Measurements from ENCODE around the gene SUMO2.

SUMO2 gene

DNA sequence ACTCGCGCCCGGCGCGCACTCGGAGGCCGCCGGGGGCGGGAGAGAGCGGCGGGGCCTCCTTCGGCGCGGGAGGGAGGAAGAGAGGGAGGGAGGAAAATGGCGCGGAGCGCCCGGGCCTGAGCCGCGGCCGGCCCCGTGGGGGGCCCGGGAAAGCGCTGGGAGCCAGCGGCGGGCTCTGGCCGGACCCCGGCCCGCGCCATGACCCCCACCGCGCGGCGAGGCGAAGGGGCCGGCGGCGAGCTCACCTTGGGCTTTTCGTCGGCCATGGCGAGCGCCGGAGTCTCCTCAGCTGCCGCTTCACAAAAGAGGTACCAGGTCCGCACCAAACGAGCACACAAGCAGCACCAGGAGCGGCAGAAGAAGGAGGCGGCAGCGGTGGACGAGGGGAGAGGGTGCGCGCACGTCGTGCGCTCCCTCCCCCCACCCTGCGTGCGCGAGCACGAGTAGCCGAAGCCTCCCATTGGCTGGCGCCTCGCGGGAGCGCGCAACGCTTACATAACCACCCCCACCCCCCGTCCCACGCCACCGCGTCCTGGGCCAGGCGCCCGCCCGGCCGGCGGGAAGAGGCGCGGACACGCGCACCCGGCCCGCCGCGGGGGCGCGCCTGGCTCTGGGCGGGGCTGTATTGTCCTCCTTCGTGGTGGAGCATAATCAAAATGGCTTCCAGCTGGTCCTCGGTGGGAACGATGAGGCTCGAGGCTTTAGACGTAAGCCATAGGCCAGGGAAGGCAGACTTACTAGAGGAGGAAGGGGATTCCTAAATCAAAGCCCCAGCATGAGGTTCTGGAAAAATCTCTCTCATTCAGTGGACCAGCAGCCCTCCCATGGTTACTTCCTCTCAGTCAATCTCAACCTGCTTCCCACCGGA, at the start of gene SUMO2:
Gene SUMO2, minus strand, starts transcription at position 391 of the 868 bp plus-strand sequence. Its CDS starts 125 bp downstream, at position 266.
- Histone ChIP-seq H3K4me3 (ENCODE audit: low read depth in 1 of 5, low read length in 5 of 5) (peak within 1 kb of the TSS; percentile 87 to 97 (median 90)), H3K27ac (ENCODE audit: low read depth, low read length) (peak within 1 kb of the TSS; percentile 92), H3K4me1 (ENCODE audit: control insufficient read depth in 5 of 5, insufficient read depth in 5 of 5, low read length in 5 of 5) (peaks cover 2 to 26% (median 20%) of the 10 kb centered on the region in 5 donors), H3K36me3 (ENCODE audit: control insufficient read depth in 5 of 5, insufficient read depth in 5 of 5, low read length in 5 of 5) (peaks cover 0 to 13% (median 8%) of the 10 kb centered on the region in 5 donors), H3K9ac (ENCODE audit: low read length in 5 of 5) (peak within 1 kb of the TSS; percentile 60 to 97 (median 95)), H3K9me3 (ENCODE audit: control insufficient read depth in 5 of 5, low read length in 5 of 5) (no peaks in the 10 kb centered on the region), H3K27me3 (ENCODE audit: control insufficient read depth in 5 of 5, insufficient read depth in 4 of 5, low read length in 5 of 5) (no peaks in the 10 kb centered on the region)

DNA sequence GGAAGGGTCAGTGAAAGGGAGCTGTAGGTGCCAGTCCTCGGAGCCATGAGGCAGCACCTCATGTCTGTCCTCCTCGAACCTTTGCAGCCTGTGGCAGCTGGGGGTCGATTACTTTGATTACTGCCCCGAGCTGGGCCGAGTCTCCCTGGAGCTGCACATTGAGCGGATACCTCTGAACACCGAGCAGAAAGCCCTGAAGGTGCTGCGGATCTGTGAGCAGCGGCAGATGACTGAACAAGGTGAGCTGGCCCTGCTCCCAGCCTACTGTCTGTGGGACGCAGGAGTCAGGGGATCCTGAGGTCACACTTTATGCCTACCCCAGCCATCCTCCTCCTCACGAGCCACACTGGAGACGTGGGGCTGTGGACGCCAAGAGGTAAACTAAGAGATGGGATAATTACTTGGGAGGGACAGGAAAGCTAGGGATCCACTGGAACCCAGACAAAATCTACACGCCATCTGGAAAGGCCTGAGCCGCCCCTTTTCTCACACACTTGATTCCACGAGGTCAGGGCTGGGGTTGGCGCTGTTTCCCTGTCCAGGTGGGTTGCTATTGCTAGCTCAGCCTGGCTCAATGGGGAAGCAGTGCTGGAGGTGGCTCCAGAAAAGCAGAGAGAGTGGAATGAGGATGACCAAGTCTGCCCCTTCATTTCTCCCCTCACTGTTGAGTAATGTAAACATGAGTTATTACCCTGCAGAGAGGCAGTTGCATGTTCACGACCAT, 49.1 kb upstream of the SUMO2 start:
- H3K4me3 ChIP-seq (ENCODE audit: low read depth in 1 of 5, low read length in 5 of 5), result no peak overlapping the region
- no peaks in the 10 kb centered on the region for H3K9me3 ChIP-seq (ENCODE audit: control insufficient read depth in 5 of 5, low read length in 5 of 5)
- no peaks in the 10 kb centered on the region for H3K27me3 ChIP-seq (ENCODE audit: control insufficient read depth in 5 of 5, insufficient read depth in 4 of 5, low read length in 5 of 5)
- H3K4me1 ChIP-seq (ENCODE audit: control insufficient read depth in 5 of 5, insufficient read depth in 5 of 5, low read length in 5 of 5), result peaks cover 11 to 24% (median 21%) of the 10 kb centered on the region in 5 donors
- H3K27ac ChIP-seq (ENCODE audit: low read depth, low read length), result no peak overlapping the region
- no peak overlapping the region for H3K9ac ChIP-seq (ENCODE audit: low read length in 5 of 5)
- peaks cover 13 to 79% (median 73%) of the 10 kb centered on the region in 5 donors for H3K36me3 ChIP-seq (ENCODE audit: control insufficient read depth in 5 of 5, insufficient read depth in 5 of 5, low read length in 5 of 5)

DNA sequence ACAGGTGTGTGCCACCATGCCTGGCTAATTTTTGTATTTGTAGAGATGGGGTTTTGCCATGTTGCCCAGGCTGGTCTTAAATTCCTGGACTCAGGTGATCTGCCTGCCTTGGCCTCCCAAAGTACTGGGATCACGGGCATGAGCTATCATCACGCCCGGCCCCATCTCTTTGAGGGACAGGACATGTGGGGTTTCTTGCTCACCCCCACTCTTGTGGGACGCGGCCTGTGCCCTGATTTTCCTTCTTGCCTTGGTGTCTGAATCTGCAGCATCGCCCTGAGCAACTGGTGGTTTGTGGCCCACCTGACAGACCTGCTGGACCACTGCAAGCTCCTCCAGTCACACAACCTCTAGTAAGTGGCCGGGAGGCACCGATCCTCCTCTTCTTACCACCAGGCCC, 48.3 kb upstream of the SUMO2 start:
- H3K9ac ChIP-seq (ENCODE audit: low read length in 5 of 5), result no peak overlapping the region
- peaks cover 8 to 79% (median 73%) of the 10 kb centered on the region in 5 donors for H3K36me3 ChIP-seq (ENCODE audit: control insufficient read depth in 5 of 5, insufficient read depth in 5 of 5, low read length in 5 of 5)
- no peaks in the 10 kb centered on the region for H3K9me3 ChIP-seq (ENCODE audit: control insufficient read depth in 5 of 5, low read length in 5 of 5)
- H3K4me3 ChIP-seq (ENCODE audit: low read depth in 1 of 5, low read length in 5 of 5), result no peak overlapping the region
- H3K27ac ChIP-seq (ENCODE audit: low read depth, low read length), result no peak overlapping the region
- no peaks in the 10 kb centered on the region for H3K27me3 ChIP-seq (ENCODE audit: control insufficient read depth in 5 of 5, insufficient read depth in 4 of 5, low read length in 5 of 5)
- H3K4me1 ChIP-seq (ENCODE audit: control insufficient read depth in 5 of 5, insufficient read depth in 5 of 5, low read length in 5 of 5), result peaks cover 11 to 24% (median 21%) of the 10 kb centered on the region in 5 donors

DNA sequence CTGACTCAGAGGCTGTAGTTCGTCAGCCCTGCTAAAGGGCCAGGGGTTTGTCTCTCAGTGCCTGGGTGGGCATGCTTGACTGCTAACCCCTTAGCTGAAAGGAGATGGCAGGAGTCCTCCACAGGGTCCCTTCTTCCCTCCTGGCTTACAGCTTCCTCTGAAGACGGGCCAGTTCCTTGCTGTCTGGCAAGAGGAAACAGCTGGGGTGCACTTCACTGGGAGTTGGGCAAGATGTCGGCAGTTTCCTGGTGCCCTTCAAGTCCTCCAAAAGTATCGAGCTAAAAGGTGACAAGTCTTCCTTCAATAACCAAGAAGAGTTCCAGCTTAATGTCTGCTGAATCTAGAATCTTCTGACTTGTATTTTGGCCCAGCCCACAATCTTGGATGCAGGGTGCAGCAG, 46.1 kb upstream of the SUMO2 start:
- H3K27me3 ChIP-seq (ENCODE audit: control insufficient read depth in 5 of 5, insufficient read depth in 4 of 5, low read length in 5 of 5), result no peaks in the 10 kb centered on the region
- H3K36me3 ChIP-seq (ENCODE audit: control insufficient read depth in 5 of 5, insufficient read depth in 5 of 5, low read length in 5 of 5), result peaks cover 5 to 77% (median 69%) of the 10 kb centered on the region in 5 donors
- peaks cover 11 to 24% (median 21%) of the 10 kb centered on the region in 5 donors for H3K4me1 ChIP-seq (ENCODE audit: control insufficient read depth in 5 of 5, insufficient read depth in 5 of 5, low read length in 5 of 5)
- H3K4me3 ChIP-seq (ENCODE audit: low read depth in 1 of 5, low read length in 5 of 5), result no peak overlapping the region
- H3K9me3 ChIP-seq (ENCODE audit: control insufficient read depth in 5 of 5, low read length in 5 of 5), result no peaks in the 10 kb centered on the region
- peak overlapping the region; percentile 46 for H3K27ac ChIP-seq (ENCODE audit: low read depth, low read length)
- no peak overlapping the region for H3K9ac ChIP-seq (ENCODE audit: low read length in 5 of 5)

DNA sequence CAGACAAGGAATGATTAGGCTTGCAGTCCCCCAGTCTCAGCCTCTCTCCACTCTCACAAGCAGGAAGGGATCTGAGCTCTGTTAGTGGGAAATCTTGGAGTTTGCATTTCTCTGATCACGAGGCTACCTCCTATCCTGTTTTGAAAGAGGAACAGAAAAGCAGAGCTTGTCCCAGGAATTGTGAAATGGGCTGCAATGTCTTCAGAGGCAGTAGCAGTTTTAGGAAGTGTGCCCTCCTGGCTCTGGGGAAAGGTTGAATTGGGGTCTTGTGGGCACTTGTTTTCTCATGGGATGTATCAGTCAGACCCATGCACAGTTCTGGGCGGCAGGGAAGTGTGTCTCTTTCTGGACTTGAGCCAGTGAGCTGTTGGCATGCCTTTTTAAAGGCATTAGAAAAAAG, 45.5 kb upstream of the SUMO2 start:
- no peak overlapping the region for H3K9ac ChIP-seq (ENCODE audit: low read length in 5 of 5)

DNA sequence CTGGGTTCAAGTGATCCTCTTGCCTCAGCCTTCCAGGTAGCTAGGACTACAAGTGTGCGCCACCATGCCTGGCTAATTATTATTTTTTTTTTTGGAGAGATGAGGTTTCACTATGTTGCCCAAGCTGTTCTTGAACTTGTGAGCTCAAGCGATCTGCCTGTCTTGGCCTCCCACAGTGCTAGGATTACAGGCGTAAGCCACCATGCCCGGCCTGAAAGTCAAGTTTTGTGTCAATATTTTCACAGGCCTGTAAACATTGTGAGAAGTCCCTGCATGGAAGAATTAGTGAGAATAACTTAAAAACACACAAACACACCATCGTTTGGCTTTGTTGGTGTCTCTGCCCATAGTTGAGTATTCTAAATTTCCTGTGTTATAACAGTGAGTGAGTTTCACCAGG, 45.0 kb upstream of the SUMO2 start:
- no peaks in the 10 kb centered on the region for H3K27me3 ChIP-seq (ENCODE audit: control insufficient read depth in 5 of 5, insufficient read depth in 4 of 5, low read length in 5 of 5)
- H3K27ac ChIP-seq (ENCODE audit: low read depth, low read length), result no peak overlapping the region
- H3K4me3 ChIP-seq (ENCODE audit: low read depth in 1 of 5, low read length in 5 of 5), result no peak overlapping the region
- H3K9me3 ChIP-seq (ENCODE audit: control insufficient read depth in 5 of 5, low read length in 5 of 5), result no peaks in the 10 kb centered on the region
- H3K4me1 ChIP-seq (ENCODE audit: control insufficient read depth in 5 of 5, insufficient read depth in 5 of 5, low read length in 5 of 5), result peaks cover 11 to 24% (median 21%) of the 10 kb centered on the region in 5 donors
- no peak overlapping the region for H3K9ac ChIP-seq (ENCODE audit: low read length in 5 of 5)
- H3K36me3 ChIP-seq (ENCODE audit: control insufficient read depth in 5 of 5, insufficient read depth in 5 of 5, low read length in 5 of 5), result peaks cover 8 to 83% (median 68%) of the 10 kb centered on the region in 5 donors

More for the DNA sequence above, 45.5 kb upstream of the SUMO2 start:
- H3K9me3 ChIP-seq (ENCODE audit: control insufficient read depth in 5 of 5, low read length in 5 of 5), result no peaks in the 10 kb centered on the region
- peaks cover 5 to 82% (median 69%) of the 10 kb centered on the region in 5 donors for H3K36me3 ChIP-seq (ENCODE audit: control insufficient read depth in 5 of 5, insufficient read depth in 5 of 5, low read length in 5 of 5)
- peaks cover 11 to 24% (median 21%) of the 10 kb centered on the region in 5 donors for H3K4me1 ChIP-seq (ENCODE audit: control insufficient read depth in 5 of 5, insufficient read depth in 5 of 5, low read length in 5 of 5)
- H3K27ac ChIP-seq (ENCODE audit: low read depth, low read length), result peak overlapping the region; percentile 46
- H3K27me3 ChIP-seq (ENCODE audit: control insufficient read depth in 5 of 5, insufficient read depth in 4 of 5, low read length in 5 of 5), result no peaks in the 10 kb centered on the region
- no peak overlapping the region for H3K4me3 ChIP-seq (ENCODE audit: low read depth in 1 of 5, low read length in 5 of 5)

DNA sequence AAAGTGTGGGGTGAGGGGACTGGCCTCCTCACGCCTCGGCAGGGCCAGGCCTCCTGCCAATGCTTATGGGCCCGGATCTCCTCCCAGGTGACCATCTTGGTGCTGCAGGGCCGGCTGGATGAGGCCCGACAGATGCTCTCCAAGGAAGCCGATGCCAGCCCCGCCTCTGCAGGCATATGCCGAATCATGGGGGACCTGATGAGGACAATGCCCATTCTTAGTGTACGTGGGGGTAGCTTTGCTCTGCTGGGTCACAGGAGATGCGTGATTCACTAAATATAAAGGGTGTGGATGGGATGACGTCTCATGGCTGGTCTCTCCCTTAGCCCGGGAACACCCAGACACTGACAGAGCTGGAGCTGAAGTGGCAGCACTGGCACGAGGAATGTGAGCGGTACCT, 42.3 kb upstream of the SUMO2 start:
- peaks cover 11 to 24% (median 21%) of the 10 kb centered on the region in 5 donors for H3K4me1 ChIP-seq (ENCODE audit: control insufficient read depth in 5 of 5, insufficient read depth in 5 of 5, low read length in 5 of 5)
- H3K4me3 ChIP-seq (ENCODE audit: low read depth in 1 of 5, low read length in 5 of 5), result no peak overlapping the region
- H3K9ac ChIP-seq (ENCODE audit: low read length in 5 of 5), result peak overlapping the region in 1 of 5 donors; percentile 1
- peaks cover 5 to 76% (median 55%) of the 10 kb centered on the region in 5 donors for H3K36me3 ChIP-seq (ENCODE audit: control insufficient read depth in 5 of 5, insufficient read depth in 5 of 5, low read length in 5 of 5)
- H3K9me3 ChIP-seq (ENCODE audit: control insufficient read depth in 5 of 5, low read length in 5 of 5), result no peaks in the 10 kb centered on the region
- no peaks in the 10 kb centered on the region for H3K27me3 ChIP-seq (ENCODE audit: control insufficient read depth in 5 of 5, insufficient read depth in 4 of 5, low read length in 5 of 5)
- no peak overlapping the region for H3K27ac ChIP-seq (ENCODE audit: low read depth, low read length)

DNA sequence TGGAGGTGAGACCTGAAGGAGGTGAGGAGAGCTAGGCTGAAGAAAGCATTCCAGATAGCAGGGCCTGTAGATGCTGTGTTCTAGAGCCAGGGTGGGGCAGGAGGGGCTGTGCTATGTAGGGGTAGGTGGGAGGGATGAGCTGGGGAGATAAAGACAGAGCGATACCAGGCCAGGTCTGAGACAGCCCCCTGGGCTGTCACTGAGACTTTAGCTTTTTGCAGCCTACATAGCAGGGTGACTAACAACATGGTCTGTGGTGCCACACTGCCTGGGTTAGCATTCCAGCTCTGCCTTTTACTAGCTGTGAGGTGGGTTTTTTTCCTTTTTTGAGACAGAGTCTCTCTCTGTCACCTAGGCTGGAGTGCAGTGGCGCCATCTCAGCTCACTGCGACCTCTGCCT, 37.1 kb upstream of the SUMO2 start:
- Histone ChIP-seq H3K9ac (ENCODE audit: low read length in 5 of 5) (no peak overlapping the region), H3K9me3 (ENCODE audit: control insufficient read depth in 5 of 5, low read length in 5 of 5) (no peaks in the 10 kb centered on the region), H3K36me3 (ENCODE audit: control insufficient read depth in 5 of 5, insufficient read depth in 5 of 5, low read length in 5 of 5) (peaks cover 12 to 82% (median 59%) of the 10 kb centered on the region in 5 donors), H3K4me3 (ENCODE audit: low read depth in 1 of 5, low read length in 5 of 5) (no peak overlapping the region), H3K27ac (ENCODE audit: low read depth, low read length) (no peak overlapping the region), H3K27me3 (ENCODE audit: control insufficient read depth in 5 of 5, insufficient read depth in 4 of 5, low read length in 5 of 5) (no peaks in the 10 kb centered on the region), H3K4me1 (ENCODE audit: control insufficient read depth in 5 of 5, insufficient read depth in 5 of 5, low read length in 5 of 5) (peaks cover 0 to 6% (median 0%) of the 10 kb centered on the region in 5 donors)

DNA sequence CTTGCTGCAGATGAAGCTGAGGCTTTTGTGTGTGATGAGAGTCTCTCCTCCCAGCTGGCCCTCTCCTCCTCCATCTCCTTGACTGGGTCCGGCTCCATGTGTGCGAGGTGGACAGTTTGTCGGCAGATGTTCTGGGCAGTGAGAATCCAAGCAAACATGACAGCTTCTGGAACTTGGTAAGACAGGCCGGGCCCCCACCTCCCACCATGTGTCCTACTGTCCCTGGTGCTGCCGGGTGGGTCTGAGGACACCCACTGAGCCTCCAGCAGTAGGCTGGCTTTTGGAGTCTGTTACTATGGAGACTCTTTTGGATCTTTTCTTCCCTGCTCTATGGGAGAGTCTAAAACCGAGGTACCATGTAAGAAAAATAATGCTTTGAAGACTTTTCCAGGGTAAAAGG, 35.4 kb upstream of the SUMO2 start:
- no peak overlapping the region for H3K9ac ChIP-seq (ENCODE audit: low read length in 5 of 5)
- H3K27me3 ChIP-seq (ENCODE audit: control insufficient read depth in 5 of 5, insufficient read depth in 4 of 5, low read length in 5 of 5), result no peaks in the 10 kb centered on the region
- H3K36me3 ChIP-seq (ENCODE audit: control insufficient read depth in 5 of 5, insufficient read depth in 5 of 5, low read length in 5 of 5), result peaks cover 15 to 84% (median 67%) of the 10 kb centered on the region in 5 donors
- H3K9me3 ChIP-seq (ENCODE audit: control insufficient read depth in 5 of 5, low read length in 5 of 5), result no peaks in the 10 kb centered on the region
- no peak overlapping the region for H3K27ac ChIP-seq (ENCODE audit: low read depth, low read length)
- H3K4me1 ChIP-seq (ENCODE audit: control insufficient read depth in 5 of 5, insufficient read depth in 5 of 5, low read length in 5 of 5), result peaks cover 0 to 6% (median 0%) of the 10 kb centered on the region in 5 donors
- no peak overlapping the region for H3K4me3 ChIP-seq (ENCODE audit: low read depth in 1 of 5, low read length in 5 of 5)

DNA sequence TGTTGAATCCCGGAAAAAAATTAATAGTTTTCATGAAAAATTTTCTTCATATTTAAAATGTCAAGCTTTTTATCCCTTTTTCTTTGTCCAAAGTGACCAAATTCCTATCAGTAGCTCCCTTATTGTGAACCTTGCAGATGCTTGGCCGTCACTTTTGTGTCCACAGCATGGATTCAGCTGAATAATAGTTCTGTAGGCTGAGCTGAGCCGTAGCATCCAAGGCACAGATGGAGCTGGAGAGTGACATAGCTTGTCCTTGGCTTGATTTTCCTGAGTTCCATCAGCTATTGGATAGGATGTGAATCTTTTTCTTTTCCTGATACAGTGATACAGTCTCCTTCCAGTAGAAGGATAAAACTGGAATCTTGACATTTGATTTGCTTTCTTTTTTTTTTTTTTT, 26.3 kb upstream of the SUMO2 start:
- Histone ChIP-seq H3K9me3 (ENCODE audit: control insufficient read depth in 5 of 5, low read length in 5 of 5) (no peaks in the 10 kb centered on the region), H3K9ac (ENCODE audit: low read length in 5 of 5) (no peak overlapping the region), H3K4me1 (ENCODE audit: control insufficient read depth in 5 of 5, insufficient read depth in 5 of 5, low read length in 5 of 5) (peaks cover 0 to 33% (median 27%) of the 10 kb centered on the region in 5 donors), H3K36me3 (ENCODE audit: control insufficient read depth in 5 of 5, insufficient read depth in 5 of 5, low read length in 5 of 5) (peaks cover 16 to 51% (median 43%) of the 10 kb centered on the region in 5 donors), H3K4me3 (ENCODE audit: low read depth in 1 of 5, low read length in 5 of 5) (no peak overlapping the region), H3K27me3 (ENCODE audit: control insufficient read depth in 5 of 5, insufficient read depth in 4 of 5, low read length in 5 of 5) (no peaks in the 10 kb centered on the region), H3K27ac (ENCODE audit: low read depth, low read length) (no peak overlapping the region)
